MM.1S (cell line): Measurements from ENCODE around the gene METTL1.

Experiments
- DNase-seq: peaks from one replicate; pipeline ENCODE4 v3.0.0-alpha.2; 2015
- H2AFZ ChIP-seq: fragments of 300-600 bp; sonication (generic); 2 replicates; pipeline ENCODE4 v1.6.0; 2016; ENCODE audit warnings: antibody characterized with exemption, low read length
- H3F3A ChIP-seq: fragments of 300-600 bp; sonication (generic); 2 replicates; pipeline ENCODE4 v1.6.1; 2016; ENCODE audit warnings: mild to moderate bottlenecking, antibody characterized with exemption, low read length, moderate library complexity, mixed read lengths; ENCODE audit not compliant: insufficient read depth
- H3K27ac ChIP-seq: fragments of 300-600 bp; sonication (generic); 2 replicates; pipeline ENCODE4 v1.5.1; 2016; ENCODE audit warnings: mild to moderate bottlenecking, low read length
- H3K27me3 ChIP-seq: fragments of 300-600 bp; sonication (generic); replicated peaks from 2 replicates; pipeline ENCODE4 v1.6.0; 2016; ENCODE audit warnings: low read length; ENCODE audit not compliant: insufficient read depth
- H3K36me3 ChIP-seq: fragments of 300-600 bp; sonication (generic); replicated peaks from 2 replicates; pipeline ENCODE4 v1.6.1; 2016; ENCODE audit warnings: mild to moderate bottlenecking, low read length, mixed read lengths; ENCODE audit not compliant: insufficient read depth
- H3K4me1 ChIP-seq: fragments of 300-600 bp; sonication (generic); 2 replicates; pipeline ENCODE4 v1.6.1; 2016; ENCODE audit warnings: low read length, mixed read lengths
- H3K4me2 ChIP-seq: fragments of 300-600 bp; sonication (generic); 2 replicates; pipeline ENCODE4 v1.6.0; 2016; ENCODE audit warnings: low read depth, low read length
- H3K4me3 ChIP-seq: fragments of 300-600 bp; sonication (generic); 2 replicates; pipeline ENCODE4 v1.5.1; 2016; ENCODE audit warnings: low read length, mixed read lengths
- H3K79me2 ChIP-seq: fragments of 300-600 bp; sonication (generic); 2 replicates; pipeline ENCODE4 v1.6.1; 2016; ENCODE audit warnings: mixed run types, low read length, mixed read lengths
- H3K9ac ChIP-seq: fragments of 300-600 bp; sonication (generic); 2 replicates; pipeline ENCODE4 v1.6.1; 2016; ENCODE audit warnings: low read length, mixed read lengths
- H3K9me2 ChIP-seq: fragments of 300-600 bp; sonication (generic); replicated peaks from 2 replicates; pipeline ENCODE4 v1.6.1; 2016; ENCODE audit warnings: mild to moderate bottlenecking, low read length, mixed read lengths; ENCODE audit not compliant: insufficient read depth
- H3K9me3 ChIP-seq: fragments of 300-600 bp; sonication (generic); replicated peaks from 2 replicates; pipeline ENCODE4 v1.6.1; 2016; ENCODE audit warnings: mild to moderate bottlenecking, low read length, mixed read lengths; ENCODE audit not compliant: insufficient read depth
- H4K20me1 ChIP-seq: fragments of 300-600 bp; sonication (generic); 2 replicates; pipeline ENCODE4 v1.6.1; 2016; ENCODE audit warnings: mild to moderate bottlenecking, low read length, moderate library complexity, mixed read lengths; ENCODE audit not compliant: insufficient read depth
- EZH2 ChIP-seq: fragments of 300-600 bp; sonication (generic); optimal IDR thresholded peaks from 2 replicates; pipeline ENCODE3; 2017; ENCODE audit warnings: low read depth, mild to moderate bottlenecking, antibody characterized with exemption, low read length, mixed read lengths
- EZH2phosphoT487 ChIP-seq: fragments of 300-600 bp; sonication (generic); IDR thresholded peaks from 2 replicates; pipeline ENCODE4 v1.6.1; 2018; ENCODE audit warnings: antibody characterized with exemption, low read length
- TF ChIP-seq, protein P1 (sequence below): fragments of 300-600 bp; sonication (generic); IDR thresholded peaks from 2 replicates; pipeline ENCODE4 v1.5.1; 2016; ENCODE audit warnings: antibody characterized with exemption, low read length, mixed read lengths

Gene METTL1

DNA sequence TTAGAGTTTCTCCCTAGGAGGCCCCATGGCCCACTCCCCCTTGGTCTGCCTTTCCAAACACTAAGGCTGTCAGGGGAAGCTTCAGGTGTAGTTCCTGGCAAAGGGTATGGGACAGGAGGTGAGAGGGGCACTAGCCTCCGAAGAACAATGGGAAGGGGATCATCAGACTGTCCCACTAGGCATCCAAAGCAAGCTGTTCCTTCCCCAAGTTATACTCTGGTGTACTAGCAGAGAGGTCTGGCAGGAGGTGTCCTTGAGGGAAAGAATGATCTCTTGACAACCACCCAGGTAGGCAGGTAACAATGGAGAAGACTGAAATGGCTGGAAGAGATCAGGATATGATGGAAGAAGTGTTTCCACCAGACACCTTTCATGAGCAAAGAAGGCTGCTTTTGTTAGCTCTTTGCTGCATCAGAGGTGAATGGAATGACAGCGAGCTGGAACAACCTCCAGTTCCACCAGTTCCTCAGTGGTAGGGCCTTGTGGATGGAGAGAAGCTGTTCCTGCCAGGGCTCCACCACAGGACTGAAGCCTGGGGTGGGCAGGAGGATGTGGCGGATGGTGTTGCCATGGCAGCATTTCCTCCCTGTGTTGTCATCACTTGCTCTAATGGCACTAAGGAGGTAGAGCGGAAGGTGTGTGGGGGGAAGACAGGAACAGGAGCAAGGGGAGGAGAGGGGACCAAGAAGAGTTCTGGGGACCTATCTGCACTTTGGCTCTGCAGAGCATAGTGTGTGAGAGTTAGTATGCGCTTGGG is 31.1 kb downstream of the METTL1 start:
- Histone ChIP-seq H3K9me3 (no peaks in the 10 kb centered on the region), H3K36me3 (no peaks in the 10 kb centered on the region), H3K4me3 (peak overlapping the region; percentile 80), H3F3A (peaks cover 19% of the 10 kb centered on the region), H4K20me1 (no peaks in the 10 kb centered on the region; the same call in 1 of the 2 replicates), H3K9me2 (no peaks in the 10 kb centered on the region), H3K9ac (peak overlapping the region; percentile 76; the same call in 1 of the 2 replicates), H3K4me1 (peaks cover 28% of the 10 kb centered on the region), H3K79me2 (peaks cover 44% of the 10 kb centered on the region), H3K27ac (peak overlapping the region; percentile 46; the same call in 1 of the 2 replicates), H2AFZ (no peak overlapping the region), H3K27me3 (no peaks in the 10 kb centered on the region), H3K4me2 (peak overlapping the region; percentile 72)
- TF ChIP-seq, protein P1, sequence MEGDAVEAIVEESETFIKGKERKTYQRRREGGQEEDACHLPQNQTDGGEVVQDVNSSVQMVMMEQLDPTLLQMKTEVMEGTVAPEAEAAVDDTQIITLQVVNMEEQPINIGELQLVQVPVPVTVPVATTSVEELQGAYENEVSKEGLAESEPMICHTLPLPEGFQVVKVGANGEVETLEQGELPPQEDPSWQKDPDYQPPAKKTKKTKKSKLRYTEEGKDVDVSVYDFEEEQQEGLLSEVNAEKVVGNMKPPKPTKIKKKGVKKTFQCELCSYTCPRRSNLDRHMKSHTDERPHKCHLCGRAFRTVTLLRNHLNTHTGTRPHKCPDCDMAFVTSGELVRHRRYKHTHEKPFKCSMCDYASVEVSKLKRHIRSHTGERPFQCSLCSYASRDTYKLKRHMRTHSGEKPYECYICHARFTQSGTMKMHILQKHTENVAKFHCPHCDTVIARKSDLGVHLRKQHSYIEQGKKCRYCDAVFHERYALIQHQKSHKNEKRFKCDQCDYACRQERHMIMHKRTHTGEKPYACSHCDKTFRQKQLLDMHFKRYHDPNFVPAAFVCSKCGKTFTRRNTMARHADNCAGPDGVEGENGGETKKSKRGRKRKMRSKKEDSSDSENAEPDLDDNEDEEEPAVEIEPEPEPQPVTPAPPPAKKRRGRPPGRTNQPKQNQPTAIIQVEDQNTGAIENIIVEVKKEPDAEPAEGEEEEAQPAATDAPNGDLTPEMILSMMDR: no peak
- TF ChIP-seq EZH2 (no peak), EZH2phosphoT487 (no peak)
- DNase-seq: peak; percentile 37

DNA sequence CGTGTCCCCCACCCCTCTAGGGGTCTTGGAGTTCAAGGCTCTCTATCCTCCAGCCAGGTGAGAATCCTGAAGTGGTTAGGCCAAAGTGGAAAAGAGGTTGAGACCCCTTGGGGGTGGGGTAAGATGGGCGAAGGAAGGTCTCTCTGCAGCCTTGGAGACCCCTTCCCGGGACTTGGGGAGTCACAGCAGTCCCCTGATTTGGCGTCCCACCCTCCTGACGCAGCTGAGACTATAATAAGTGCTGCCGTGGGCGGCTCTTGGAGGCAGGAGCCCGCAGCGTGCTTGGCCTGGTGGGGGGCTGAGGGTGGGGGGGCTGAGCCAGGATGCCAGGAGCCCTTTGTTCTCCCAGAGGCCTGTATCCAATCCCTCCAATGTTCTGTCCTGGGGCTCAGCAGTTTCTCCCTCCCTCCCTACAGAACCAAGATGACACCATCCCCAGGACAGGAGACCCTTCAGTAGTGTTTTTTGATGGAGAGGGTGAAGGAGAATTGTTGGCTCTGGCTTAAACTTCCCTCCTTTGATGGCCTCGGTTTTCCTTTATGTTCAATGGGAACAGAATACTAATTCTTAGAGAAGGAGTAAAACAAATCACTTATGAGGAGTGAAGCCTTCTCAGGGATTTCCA is 31.9 kb downstream of the METTL1 start:
- no peaks in the 10 kb centered on the region; the same call in 1 of the 2 replicates for H4K20me1 ChIP-seq
- no peak overlapping the region for H2AFZ ChIP-seq
- H3K79me2 ChIP-seq: peaks cover 36% of the 10 kb centered on the region
- no peaks in the 10 kb centered on the region for H3K36me3 ChIP-seq
- no peak overlapping the region for H3K27ac ChIP-seq
- H3K4me1 ChIP-seq: peaks cover 28% of the 10 kb centered on the region
- H3K9ac ChIP-seq: no peak overlapping the region
- no peak overlapping the region for H3K4me3 ChIP-seq
- no peaks in the 10 kb centered on the region for H3K9me3 ChIP-seq
- no peaks in the 10 kb centered on the region for H3K9me2 ChIP-seq
- no peaks in the 10 kb centered on the region for H3K27me3 ChIP-seq
- H3F3A ChIP-seq: peaks cover 15% of the 10 kb centered on the region; the same call in 1 of the 2 replicates
- TF ChIP-seq EZH2: no peak
- TF ChIP-seq EZH2phosphoT487: no peak
- TF ChIP-seq, protein P1: no peak
- no peak for DNase-seq
- peak overlapping the region; percentile 72; the same call in 1 of the 2 replicates for H3K4me2 ChIP-seq

DNA sequence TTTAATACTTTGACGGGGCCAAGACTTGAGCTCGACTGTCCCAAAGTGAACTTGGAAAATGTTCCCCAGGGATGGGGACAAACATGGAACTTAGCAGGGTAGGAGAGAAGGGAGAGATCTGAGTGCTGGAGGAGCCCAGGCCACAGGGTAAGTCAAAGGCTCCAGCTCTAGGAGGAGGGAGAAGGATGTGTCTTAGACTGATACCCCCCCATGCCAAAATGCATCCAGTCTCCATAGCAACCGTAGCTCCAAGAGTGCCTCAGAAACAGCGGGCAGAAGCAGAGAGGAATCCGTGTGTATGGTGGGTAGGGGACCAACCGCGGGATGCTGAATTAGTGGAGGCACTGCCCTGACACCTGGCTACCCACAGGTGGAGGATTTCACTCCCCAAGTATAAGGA is 32.5 kb downstream of the METTL1 start:
- peaks cover 15% of the 10 kb centered on the region; the same call in 1 of the 2 replicates for H3F3A ChIP-seq
- TF ChIP-seq EZH2: no peak
- TF ChIP-seq EZH2phosphoT487: no peak
- TF ChIP-seq, protein P1: no peak
- no peak overlapping the region for H2AFZ ChIP-seq
- H3K79me2 ChIP-seq: peaks cover 35% of the 10 kb centered on the region
- H3K4me2 ChIP-seq: no peak overlapping the region
- H3K36me3 ChIP-seq: no peaks in the 10 kb centered on the region
- H3K27ac ChIP-seq: no peak overlapping the region
- H3K9ac ChIP-seq: no peak overlapping the region
- peaks cover 28% of the 10 kb centered on the region for H3K4me1 ChIP-seq
- DNase-seq: no peak
- no peaks in the 10 kb centered on the region for H3K27me3 ChIP-seq
- H3K9me3 ChIP-seq: no peaks in the 10 kb centered on the region
- H4K20me1 ChIP-seq: no peaks in the 10 kb centered on the region; the same call in 1 of the 2 replicates
- H3K4me3 ChIP-seq: no peak overlapping the region
- H3K9me2 ChIP-seq: no peaks in the 10 kb centered on the region
